HG02840 (cell line): ENCODE data around the gene XPNPEP1.

ENCODE experiments used
- ATAC-seq: cut with Tn5 transposase; IDR thresholded peaks from one replicate; pipeline ENCODE4 v1.9.1; 2021; ENCODE audit warnings: mild to moderate bottlenecking, moderate library complexity, moderate number of reproducible peaks; ENCODE audit not compliant: unreplicated experiment, low FRiP score

XPNPEP1 gene

GRCh38 chr10:109952526-109952925, 29.2 kb upstream of the XPNPEP1 start:
- ATAC-seq: no peak

- no peak for ATAC-seq
Observed at GRCh38 chr10:109947111-109947920, 24.0 kb upstream of the XPNPEP1 start.

- no peak for ATAC-seq
Observed at GRCh38 chr10:109946680-109947079, 23.4 kb upstream of the XPNPEP1 start.

- no peak for ATAC-seq
Observed at GRCh38 chr10:109945473-109946177, 22.3 kb upstream of the XPNPEP1 start.

GRCh38 chr10:109944613-109945012, 21.3 kb upstream of the XPNPEP1 start:
- ATAC-seq: no peak

GRCh38 chr10:109941236-109941862, 18.0 kb upstream of the XPNPEP1 start:
- no peak for ATAC-seq

GRCh38 chr10:109940553-109940952, 17.2 kb upstream of the XPNPEP1 start:
- no peak for ATAC-seq

GRCh38 chr10:109940117-109940516, 16.8 kb upstream of the XPNPEP1 start:
- ATAC-seq: no peak

- no peak for ATAC-seq
Observed at GRCh38 chr10:109939315-109939961, 16.1 kb upstream of the XPNPEP1 start.

GRCh38 chr10:109937460-109938065, 14.3 kb upstream of the XPNPEP1 start:
- no peak for ATAC-seq

- ATAC-seq: no peak
Observed at GRCh38 chr10:109934958-109935793, 11.9 kb upstream of the XPNPEP1 start.

GRCh38 chr10:109933984-109934565, 10.8 kb upstream of the XPNPEP1 start:
- ATAC-seq: no peak

- ATAC-seq: no peak
Observed at GRCh38 chr10:109932968-109933367, 9.7 kb upstream of the XPNPEP1 start.

- ATAC-seq: no peak
Observed at GRCh38 chr10:109932391-109932790, 9.1 kb upstream of the XPNPEP1 start.

GRCh38 chr10:109931163-109931562, 7.9 kb upstream of the XPNPEP1 start:
- no peak for ATAC-seq

- no peak for ATAC-seq
Observed at GRCh38 chr10:109929501-109930219, 6.3 kb upstream of the XPNPEP1 start.

GRCh38 chr10:109928475-109928891, 5.2 kb upstream of the XPNPEP1 start:
- ATAC-seq: no peak

GRCh38 chr10:109926825-109927224, 3.5 kb upstream of the XPNPEP1 start:
- no peak for ATAC-seq
